Naive thymus-derived CD4-positive, alpha-beta T cell (primary cell): ENCODE measurements around the gene GLTPD2. TPM values are rescaled to one million over a fixed set of nuclear protein-coding genes. Genes with fewer than 3 reads are reported as not detected.
A peak's percentile ranks its signal among the peaks of the same experiment; 100 is the strongest.

Source experiments
- ATAC-seq: fragments of 150-1000 bp; cut with Tn5 transposase; 2 replicates; pipeline ENCODE4 v1.10.0; 2021; ENCODE audit warnings: mild to moderate bottlenecking, moderate library complexity
- CTCF ChIA-PET: fragments of 350-600 bp; sonication (Branson Sonifier 250); formaldehyde crosslinking; loops from one replicate; lab custom pipeline; 2021; ENCODE audit warnings: antibody characterized with exemption; lab: Charles Lee
- POLR2A ChIA-PET: fragments of 350-600 bp; sonication (Branson Sonifier 250); formaldehyde crosslinking; loops from one replicate; lab custom pipeline; 2021; ENCODE audit warnings: antibody characterized with exemption, inconsistent platforms; lab: Charles Lee
- DNase-seq, 9 donors: peaks; one replicate each; pipeline versions ENCODE4 v3.0.0 to v3.0.0-alpha.2; 2020 to 2022; ENCODE audit warnings: mixed read lengths in 1 of 9
- H3K27ac ChIP-seq: one replicate; pipeline ENCODE4 v1.7.0; 2013; ENCODE audit warnings: mild to moderate bottlenecking, low read depth, low read length, moderate library complexity
- H3K27me3 ChIP-seq, 2 donors: one replicate each; pipeline ENCODE4 v1.7.0; 2013; ENCODE audit warnings: low read length in 2 of 2, mild to moderate bottlenecking in 2 of 2, moderate library complexity in 2 of 2; ENCODE audit not compliant: control insufficient read depth in 2 of 2, insufficient read depth in 2 of 2
- H3K36me3 ChIP-seq, 3 experiments: 1 replicate in 2 of 3; 2 replicates in 1 of 3; pipeline ENCODE4 v1.7.0; 2013; ENCODE audit warnings: low read length in 3 of 3, mild to moderate bottlenecking in 3 of 3, moderate library complexity in 1 of 3; ENCODE audit not compliant: insufficient read depth in 3 of 3, control insufficient read depth in 2 of 3
- H3K4me1 ChIP-seq, 2 donors: one replicate each; pipeline ENCODE4 v1.7.0; 2013; ENCODE audit warnings: low read length in 2 of 2, mild to moderate bottlenecking in 2 of 2, moderate library complexity in 1 of 2; ENCODE audit not compliant: control insufficient read depth in 2 of 2, insufficient read depth in 2 of 2
- H3K4me3 ChIP-seq: 2 replicates; pipeline ENCODE4 v1.7.0; 2013; ENCODE audit warnings: mild to moderate bottlenecking, low read length
- H3K9me3 ChIP-seq, 3 experiments: 1 replicate in 2 of 3; 2 replicates in 1 of 3; pipeline ENCODE4 v1.7.0; 2013; ENCODE audit warnings: low read length in 3 of 3; ENCODE audit not compliant: control insufficient read depth in 2 of 3
- H3K27ac Mint-ChIP-seq, 9 donors: one replicate each; pipeline ENCODE4 v1.8.0; 2020 to 2022; ENCODE audit warnings: mixed read lengths in 9 of 9, mild to moderate bottlenecking in 8 of 9, moderate library complexity in 5 of 9, inconsistent platforms in 2 of 9
- H3K27me3 Mint-ChIP-seq, 5 donors: one replicate each; pipeline ENCODE4 v1.8.0; 2021 to 2022; ENCODE audit warnings: mixed read lengths in 5 of 5, mild to moderate bottlenecking in 1 of 5
- H3K36me3 Mint-ChIP-seq, 5 donors: one replicate each; pipeline ENCODE4 v1.8.0; 2020 to 2022; ENCODE audit warnings: mixed read lengths in 5 of 5, mild to moderate bottlenecking in 3 of 5, inconsistent platforms in 1 of 5
- H3K4me1 Mint-ChIP-seq, 7 donors: one replicate each; pipeline ENCODE4 v1.8.0; 2020 to 2022; ENCODE audit warnings: mixed read lengths in 7 of 7, mild to moderate bottlenecking in 3 of 7, inconsistent platforms in 1 of 7
- H3K4me3 Mint-ChIP-seq, 10 donors: one replicate each; pipeline ENCODE4 v1.8.0; 2020 to 2022; ENCODE audit warnings: mild to moderate bottlenecking in 10 of 10, mixed read lengths in 10 of 10, moderate library complexity in 6 of 10, inconsistent platforms in 2 of 10
- H3K9me3 Mint-ChIP-seq, 11 donors: one replicate each; pipeline ENCODE4 v1.8.0; 2020 to 2022; ENCODE audit warnings: mixed read lengths in 11 of 11, mild to moderate bottlenecking in 4 of 11, inconsistent platforms in 1 of 11, moderate library complexity in 1 of 11
- intact Hi-C, 2 donors: fragments of 100-400 bp; cut with micrococcal nuclease; formaldehyde crosslinking; loops; one replicate each; pipeline ENCODE4 v1.15.1; 2023
- polyA plus RNA-seq, 2 donors: library from polyadenylated mRNA; unstranded; fragments of 300-500 nt; fragmentation: Illumina TruSeq; gene quantifications; one replicate each; pipeline ENCODE4 v1.2.3, GENCODE V29; 2021
- total RNA-seq, 6 experiments: library from RNA in 5 of 6; stranded (reverse) in 5 of 6; gene quantifications; 1 replicate in 5 of 6; 2 replicates in 1 of 6; pipeline ENCODE4 v1.2.3 and lab custom pipeline; 2021 to 2026

Gene GLTPD2
- total and polyA plus RNA-seq, 7 experiments from 2014 or later, result 0.39 TPM; not detected in 5

GRCh38 chr17:4788159-4788806 is 481 bp upstream of the GLTPD2 start:
- Mint-ChIP-seq H3K27me3 (peaks cover 35 to 63% (median 47%) of the 10 kb centered on the region in 5 donors), H3K36me3 (peaks cover 0 to 4% (median 0%) of the 10 kb centered on the region in 5 donors), H3K9me3 (peaks cover 0 to 2% (median 0%) of the 10 kb centered on the region in 11 donors), H3K4me3 (peak overlapping the region in 8 of 10 donors; percentile 32 to 67 (median 51)), H3K27ac (peak overlapping the region in 2 of 9 donors; percentile 32 to 65), H3K4me1 (peaks cover 11 to 39% (median 19%) of the 10 kb centered on the region in 7 donors)
- no peak overlapping the region for H3K27ac ChIP-seq
- no peaks in the 10 kb centered on the region for H3K36me3 ChIP-seq
- no peak for ATAC-seq
- no peak overlapping the region for H3K4me3 ChIP-seq
- no peaks in the 10 kb centered on the region for H3K9me3 ChIP-seq
- peaks cover 3 to 11% of the 10 kb centered on the region in 2 donors for H3K27me3 ChIP-seq
- H3K4me1 ChIP-seq, result peaks cover 15 to 20% of the 10 kb centered on the region in 2 donors
- CTCF ChIA-PET, result interaction anchor here (1.4 kb wide), 1 partner anchor 85 kb away, joined by 4 read pairs; the partner anchor contains the start of gene PELP1
- no peak for DNase-seq
- intact Hi-C loops, result loop anchor here in 1 of 2 donors (5.0 kb wide), 1 partner anchor 114 kb away; the partner anchor contains the start of gene CHRNE
- POLR2A ChIA-PET, result interaction anchor here (0.5 to 4.3 kb wide), 5 partner anchors 17 to 93 kb away, joined by 3 to 48 read pairs (median 4); partner anchors contain the start of genes ARRB2 and PELP1

- H3K9me3 ChIP-seq, result no peaks in the 10 kb centered on the region
- ChIA-PET CTCF (interaction anchor here (0.5 to 2.0 kb wide), 13 partner anchors 37 to 745 kb away, joined by 3 to 16 read pairs (median 4); partner anchors contain the start of genes ARRB2, C17orf107, MED11 and PELP1), POLR2A (interaction anchor here (0.7 to 4.3 kb wide), 15 partner anchors 11 to 646 kb away, joined by 3 to 48 read pairs (median 5); partner anchors contain the start of genes ARRB2, CXCL16, CYB5D2 and MED11)
- peak overlapping the region; percentile 75 for H3K4me3 ChIP-seq
- peak overlapping the region; percentile 73 for H3K27ac ChIP-seq
- intact Hi-C loops, result loop anchor here in 1 of 2 donors (5.0 kb wide), 1 partner anchor 113 kb away; the partner anchor contains the start of gene CHRNE
- Mint-ChIP-seq H3K9me3 (peaks cover 0 to 2% (median 0%) of the 10 kb centered on the region in 11 donors), H3K4me1 (peaks cover 11 to 34% (median 19%) of the 10 kb centered on the region in 7 donors), H3K4me3 (peak overlapping the region; percentile 66 to 88 (median 76)), H3K36me3 (peaks cover 0 to 4% (median 0%) of the 10 kb centered on the region in 5 donors), H3K27me3 (peaks cover 23 to 54% (median 33%) of the 10 kb centered on the region in 5 donors), H3K27ac (peak overlapping the region in 3 of 9 donors; percentile 31 to 66 (median 62))
- H3K27me3 ChIP-seq, result peaks cover 0 to 11% of the 10 kb centered on the region in 2 donors
- no peaks in the 10 kb centered on the region for H3K36me3 ChIP-seq
- ATAC-seq (peak; percentile 45), DNase-seq (no peak)
- peaks cover 15 to 20% of the 10 kb centered on the region in 2 donors for H3K4me1 ChIP-seq
These were observed 862 bp downstream of the GLTPD2 start for GRCh38 chr17:4789701-4789950.

GRCh38 chr17:4789951-4790704 is 1.4 kb downstream of the GLTPD2 start:
- Histone ChIP-seq H3K27me3 (peaks cover 0 to 11% of the 10 kb centered on the region in 2 donors), H3K4me1 (peaks cover 15 to 20% of the 10 kb centered on the region in 2 donors), H3K36me3 (no peaks in the 10 kb centered on the region), H3K27ac (peak overlapping the region; percentile 73), H3K4me3 (peak overlapping the region; percentile 75), H3K9me3 (no peaks in the 10 kb centered on the region)
- ATAC-seq (peak; percentile 93), DNase-seq (peak; percentile 66 to 87 (median 78))
- H3K4me1 Mint-ChIP-seq, result peaks cover 11 to 34% (median 19%) of the 10 kb centered on the region in 7 donors
- peaks cover 0 to 4% (median 0%) of the 10 kb centered on the region in 5 donors for H3K36me3 Mint-ChIP-seq
- H3K4me3 Mint-ChIP-seq, result peak overlapping the region; percentile 67 to 94 (median 88)
- ChIA-PET CTCF (interaction anchor here (0.5 to 2.0 kb wide), 17 partner anchors 14 to 746 kb away, joined by 3 to 16 read pairs (median 4); partner anchors contain the start of genes ARRB2, C17orf107, MED11 and PELP1), POLR2A (interaction anchor here (0.7 to 4.3 kb wide), 19 partner anchors 11 to 647 kb away, joined by 3 to 48 read pairs (median 4); partner anchors contain the start of genes ARRB2, CXCL16, CYB5D2 and MED11)
- intact Hi-C loops, result loop anchor here (1.0 to 5.0 kb wide), 8 partner anchors 17 to 112 kb away; partner anchors contain the start of genes ARRB2 (in 2 of the 2), MED11 (in 2 of the 2), PLD2 (in 2 of the 2) and CHRNE (in 1 of the 2)
- peaks cover 23 to 49% (median 31%) of the 10 kb centered on the region in 5 donors for H3K27me3 Mint-ChIP-seq
- H3K9me3 Mint-ChIP-seq, result peaks cover 0 to 2% (median 0%) of the 10 kb centered on the region in 11 donors
- H3K27ac Mint-ChIP-seq, result peak overlapping the region; percentile 1 to 93 (median 89)

GRCh38 chr17:4790705-4791088 is 1.9 kb downstream of the GLTPD2 start:
- Histone ChIP-seq H3K9me3 (no peaks in the 10 kb centered on the region), H3K36me3 (no peaks in the 10 kb centered on the region), H3K4me1 (peaks cover 10 to 14% of the 10 kb centered on the region in 2 donors), H3K27me3 (peaks cover 0 to 10% of the 10 kb centered on the region in 2 donors), H3K27ac (peak overlapping the region; percentile 73), H3K4me3 (peak overlapping the region; percentile 75)
- DNase-seq (no peak), ATAC-seq (no peak)
- Mint-ChIP-seq H3K27me3 (peaks cover 23 to 43% (median 26%) of the 10 kb centered on the region in 5 donors), H3K4me1 (peaks cover 11 to 31% (median 17%) of the 10 kb centered on the region in 7 donors), H3K27ac (peak overlapping the region; percentile 1 to 93 (median 89)), H3K9me3 (peaks cover 0 to 2% (median 0%) of the 10 kb centered on the region in 11 donors), H3K36me3 (peaks cover 0 to 4% (median 0%) of the 10 kb centered on the region in 5 donors), H3K4me3 (peak overlapping the region; percentile 67 to 94 (median 88))
- ChIA-PET POLR2A (interaction anchor here (0.7 to 4.3 kb wide), 15 partner anchors 11 to 647 kb away, joined by 3 to 48 read pairs (median 5); partner anchors contain the start of genes ARRB2, CXCL16, CYB5D2 and MED11), CTCF (interaction anchor here (0.6 to 2.0 kb wide), 12 partner anchors 15 to 226 kb away, joined by 3 to 16 read pairs (median 4); partner anchors contain the start of genes ARRB2, C17orf107, MED11 and RNF167)
- intact Hi-C loops, result loop anchor here (1.0 to 2.0 kb wide), 7 partner anchors 17 to 99 kb away; partner anchors contain the start of genes ARRB2 (in 2 of the 2), MED11 (in 2 of the 2), PLD2 (in 2 of the 2) and MINK1 (in 1 of the 2)

GRCh38 chr17:4795168-4795567 is 6.4 kb downstream of the GLTPD2 start:
- Histone ChIP-seq H3K9me3 (no peaks in the 10 kb centered on the region), H3K4me3 (no peak overlapping the region), H3K4me1 (peaks cover 7 to 13% of the 10 kb centered on the region in 2 donors), H3K27ac (peak overlapping the region; percentile 84), H3K36me3 (peaks cover 0 to 19% (median 0%) of the 10 kb centered on the region in 3 experiments), H3K27me3 (no peaks in the 10 kb centered on the region)
- intact Hi-C loops, result no loop called here
- peaks cover 0 to 11% (median 4%) of the 10 kb centered on the region in 5 donors for H3K36me3 Mint-ChIP-seq
- CTCF ChIA-PET, result no interaction called here
- DNase-seq (no peak), ATAC-seq (no peak)
- POLR2A ChIA-PET, result no interaction called here
- no peaks in the 10 kb centered on the region for H3K9me3 Mint-ChIP-seq
- peak overlapping the region in 2 of 9 donors; percentile 96 to 97 for H3K27ac Mint-ChIP-seq
- H3K27me3 Mint-ChIP-seq, result peaks cover 0 to 6% (median 0%) of the 10 kb centered on the region in 5 donors
- H3K4me1 Mint-ChIP-seq, result peaks cover 16 to 25% (median 20%) of the 10 kb centered on the region in 7 donors
- peak overlapping the region in 3 of 10 donors; percentile 98 to 100 (median 99) for H3K4me3 Mint-ChIP-seq
